ENCODE results near the gene PDE6G. TPM values are rescaled to one million over a fixed set of nuclear protein-coding genes. Genes with fewer than 3 reads are reported as not detected.

The PDE6G gene
- total RNA-seq, 3 donors from 2014 or later: 0.35 TPM; not detected in 2

DNA sequence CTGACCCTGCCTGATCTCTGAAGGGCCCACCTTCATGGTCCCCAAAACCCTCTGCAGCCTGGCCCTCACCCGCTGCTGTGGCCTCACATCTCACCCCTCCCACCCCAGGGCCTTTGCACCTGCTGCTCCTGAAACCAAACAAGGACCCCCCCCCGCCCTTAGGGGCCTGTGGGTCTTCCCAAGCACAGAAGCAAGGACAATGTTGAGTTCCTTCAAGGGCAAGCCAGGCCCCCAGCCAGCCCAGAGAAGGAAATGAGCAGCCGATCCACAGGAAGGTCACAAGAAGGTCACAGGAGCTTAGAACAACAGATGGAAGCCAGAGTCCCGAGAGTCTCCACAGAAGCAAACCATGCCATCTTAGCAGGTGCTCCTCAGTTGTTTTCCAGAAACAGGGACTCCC lies 493 bp upstream of the PDE6G start:
- Mint-ChIP-seq H3K4me1 (ENCODE audit: low read depth) (peaks cover 10% of the 10 kb centered on the region), H3K9me3 (no peaks in the 10 kb centered on the region), H3K36me3 (ENCODE audit: insufficient read depth) (no peaks in the 10 kb centered on the region), H3K27me3 (ENCODE audit: low read depth) (peaks cover 6% of the 10 kb centered on the region), H3K4me3 (no peak overlapping the region)
- DNase-seq (no peak), ATAC-seq (no peak)

DNA sequence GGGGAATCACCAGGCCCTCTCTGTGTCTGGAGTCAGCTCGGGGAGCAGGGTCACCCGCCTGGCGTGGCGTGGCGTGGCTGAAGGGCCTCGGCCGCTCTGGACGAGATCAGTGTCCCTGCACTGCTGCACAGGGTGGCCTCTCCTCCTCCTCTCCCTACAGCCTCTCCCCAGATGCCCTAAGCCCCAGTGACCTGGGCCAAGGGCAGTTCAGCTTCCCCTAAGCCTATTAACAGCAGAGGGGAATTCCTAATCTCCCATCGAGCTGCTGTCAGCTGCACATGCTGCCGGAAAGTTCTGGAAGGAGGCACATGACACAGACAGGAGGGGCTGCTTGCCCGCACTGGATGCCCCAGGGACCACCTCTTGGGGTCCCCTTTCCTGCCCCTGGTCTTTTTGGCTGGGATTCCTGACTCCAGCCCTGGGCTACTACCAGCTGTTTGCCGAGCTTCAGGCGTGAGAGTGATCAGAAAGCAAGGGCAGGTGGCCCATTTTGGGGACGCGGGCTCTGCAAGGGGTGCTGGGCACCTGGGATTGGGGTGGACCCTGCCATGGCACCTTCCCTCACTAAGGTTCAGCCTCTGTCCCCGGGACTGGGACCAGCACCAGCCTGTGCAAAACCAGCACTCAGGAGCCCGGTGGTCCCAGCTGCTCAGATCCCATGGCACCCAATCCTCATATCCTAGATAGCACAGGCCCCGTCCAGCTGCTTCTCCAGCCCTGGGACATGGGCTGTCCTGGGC lies 794 bp downstream of the PDE6G start:
- DNase-seq (no peak), ATAC-seq (no peak)
- no peaks in the 10 kb centered on the region for H3K9me3 Mint-ChIP-seq
- no peak overlapping the region for H3K4me3 Mint-ChIP-seq
- H3K36me3 Mint-ChIP-seq (ENCODE audit: insufficient read depth): no peaks in the 10 kb centered on the region
- H3K27me3 Mint-ChIP-seq (ENCODE audit: low read depth): peaks cover 10% of the 10 kb centered on the region
- H3K4me1 Mint-ChIP-seq (ENCODE audit: low read depth): peaks cover 10% of the 10 kb centered on the region

DNA sequence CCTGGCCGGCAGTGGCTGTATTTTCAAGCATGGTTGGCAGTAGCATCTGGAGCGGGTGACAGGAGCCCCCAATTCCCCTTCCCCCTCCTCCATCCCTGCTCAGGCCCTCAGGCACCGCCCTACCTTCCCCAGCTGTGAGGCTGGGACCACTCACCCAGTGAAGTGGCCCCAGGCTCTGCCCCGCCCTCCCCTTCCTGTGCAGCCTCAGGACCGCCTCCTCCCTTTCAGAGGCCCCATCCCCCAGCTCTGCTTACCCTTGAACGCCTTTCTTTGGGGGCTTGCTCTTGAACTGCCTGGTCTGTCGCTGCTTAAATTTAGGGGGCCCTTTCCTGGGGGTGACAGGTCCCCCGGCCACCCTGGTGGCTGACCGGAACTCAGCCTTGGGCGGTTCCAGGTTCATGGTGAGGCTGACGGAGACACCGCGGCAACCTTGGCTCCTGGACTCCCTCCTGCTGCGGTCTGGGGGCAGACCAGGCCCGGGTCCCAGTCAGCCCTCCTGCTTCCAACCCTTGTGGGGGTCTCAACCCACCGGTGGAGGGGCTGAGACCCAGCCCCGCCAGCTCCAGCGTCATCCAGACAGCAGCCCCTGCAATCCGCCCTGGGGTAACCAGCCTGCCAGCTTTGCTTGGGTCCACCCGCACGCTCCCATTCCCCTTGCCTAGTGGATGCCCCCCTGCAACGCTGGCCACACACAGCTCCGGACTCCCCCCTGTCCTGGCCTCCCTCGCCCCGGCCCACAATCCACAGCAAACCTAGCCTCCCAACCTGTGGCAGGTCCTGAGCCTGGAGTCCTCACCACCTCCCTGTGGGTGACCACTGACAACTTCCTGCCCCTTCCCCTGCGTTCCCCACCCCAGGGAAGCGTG lies 3.2 kb downstream of the PDE6G start:
- DNase-seq (no peak), ATAC-seq (peak; percentile 75 to 82)
- H3K27me3 Mint-ChIP-seq (ENCODE audit: low read depth): peaks cover 23% of the 10 kb centered on the region
- H3K4me1 Mint-ChIP-seq (ENCODE audit: low read depth): peaks cover 10% of the 10 kb centered on the region
- no peaks in the 10 kb centered on the region for H3K9me3 Mint-ChIP-seq
- peak overlapping the region; percentile 60 for H3K4me3 Mint-ChIP-seq
- no peaks in the 10 kb centered on the region for H3K36me3 Mint-ChIP-seq (ENCODE audit: insufficient read depth)

DNA sequence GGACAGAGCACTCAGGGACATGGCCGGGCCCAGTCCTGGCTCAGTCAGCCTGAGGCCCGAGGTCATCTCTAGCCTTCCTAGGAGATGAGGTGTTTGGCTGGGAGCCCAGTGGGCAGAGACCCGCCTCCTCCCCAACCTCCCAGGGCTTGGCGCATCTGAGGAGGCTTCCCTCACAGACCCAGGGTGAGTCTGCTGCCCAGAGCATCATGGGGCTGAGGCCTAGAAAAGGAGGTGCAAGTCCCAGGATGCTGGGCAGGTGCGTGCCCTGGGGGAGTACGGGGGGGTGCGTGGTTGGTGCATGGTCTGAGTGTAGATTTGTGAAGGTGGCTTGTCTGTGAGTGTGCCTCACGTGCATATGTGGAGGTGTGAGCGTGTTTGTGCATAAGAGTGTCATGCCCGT lies 4.7 kb downstream of the PDE6G start:
- ATAC-seq (no peak), DNase-seq (no peak)
- no peaks in the 10 kb centered on the region for H3K36me3 Mint-ChIP-seq (ENCODE audit: insufficient read depth)
- peaks cover 3% of the 10 kb centered on the region for H3K4me1 Mint-ChIP-seq (ENCODE audit: low read depth)
- H3K4me3 Mint-ChIP-seq: no peak overlapping the region
- H3K9me3 Mint-ChIP-seq: no peaks in the 10 kb centered on the region
- peaks cover 31% of the 10 kb centered on the region for H3K27me3 Mint-ChIP-seq (ENCODE audit: low read depth)

DNA sequence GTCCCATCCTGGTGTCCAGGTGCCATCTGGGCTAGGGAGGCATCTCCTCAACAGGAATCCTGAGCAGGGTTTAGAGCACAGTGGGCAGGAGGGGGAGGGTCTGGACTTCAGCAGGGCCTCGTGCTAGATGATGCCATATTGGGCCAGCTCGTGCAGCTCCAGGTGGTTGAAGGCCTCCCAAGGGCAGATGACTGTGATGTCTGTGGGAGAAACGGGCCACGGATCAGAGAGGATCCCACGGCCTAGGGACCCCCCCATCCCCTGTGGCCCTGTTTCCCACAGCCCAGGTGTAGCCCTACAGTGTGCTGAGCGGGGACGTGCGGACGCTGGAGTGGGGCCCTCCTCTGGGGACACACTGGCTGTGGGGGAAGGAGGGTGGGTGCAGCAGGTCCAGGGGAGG lies 5.4 kb downstream of the PDE6G start:
- H3K4me3 Mint-ChIP-seq: no peak overlapping the region
- DNase-seq: no peak
- no peak for ATAC-seq
- H3K4me1 Mint-ChIP-seq (ENCODE audit: low read depth): peaks cover 3% of the 10 kb centered on the region
- no peaks in the 10 kb centered on the region for H3K36me3 Mint-ChIP-seq (ENCODE audit: insufficient read depth)
- H3K9me3 Mint-ChIP-seq: no peaks in the 10 kb centered on the region
- peaks cover 31% of the 10 kb centered on the region for H3K27me3 Mint-ChIP-seq (ENCODE audit: low read depth)

DNA sequence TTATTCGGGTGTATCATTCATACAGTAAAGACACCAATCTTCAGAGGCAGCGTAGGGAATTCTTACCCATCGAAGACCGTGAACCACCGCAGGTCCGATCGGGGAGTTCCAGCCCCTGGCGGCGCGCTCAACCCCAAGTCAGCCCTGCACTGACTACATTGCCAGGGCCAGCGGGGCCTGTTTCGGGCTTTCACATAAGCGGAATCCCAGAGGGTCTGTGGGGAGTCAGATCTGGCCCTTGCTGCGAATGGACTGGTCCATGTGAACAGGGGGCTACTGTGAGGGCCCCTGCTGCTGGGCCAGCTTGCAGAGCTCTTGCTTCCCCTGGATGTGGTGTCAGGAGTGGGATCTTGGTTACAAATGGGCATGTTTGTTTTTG lies 7.6 kb downstream of the PDE6G start:
- no peak for ATAC-seq
- peaks cover 3% of the 10 kb centered on the region for H3K4me1 Mint-ChIP-seq (ENCODE audit: low read depth)

DNA sequence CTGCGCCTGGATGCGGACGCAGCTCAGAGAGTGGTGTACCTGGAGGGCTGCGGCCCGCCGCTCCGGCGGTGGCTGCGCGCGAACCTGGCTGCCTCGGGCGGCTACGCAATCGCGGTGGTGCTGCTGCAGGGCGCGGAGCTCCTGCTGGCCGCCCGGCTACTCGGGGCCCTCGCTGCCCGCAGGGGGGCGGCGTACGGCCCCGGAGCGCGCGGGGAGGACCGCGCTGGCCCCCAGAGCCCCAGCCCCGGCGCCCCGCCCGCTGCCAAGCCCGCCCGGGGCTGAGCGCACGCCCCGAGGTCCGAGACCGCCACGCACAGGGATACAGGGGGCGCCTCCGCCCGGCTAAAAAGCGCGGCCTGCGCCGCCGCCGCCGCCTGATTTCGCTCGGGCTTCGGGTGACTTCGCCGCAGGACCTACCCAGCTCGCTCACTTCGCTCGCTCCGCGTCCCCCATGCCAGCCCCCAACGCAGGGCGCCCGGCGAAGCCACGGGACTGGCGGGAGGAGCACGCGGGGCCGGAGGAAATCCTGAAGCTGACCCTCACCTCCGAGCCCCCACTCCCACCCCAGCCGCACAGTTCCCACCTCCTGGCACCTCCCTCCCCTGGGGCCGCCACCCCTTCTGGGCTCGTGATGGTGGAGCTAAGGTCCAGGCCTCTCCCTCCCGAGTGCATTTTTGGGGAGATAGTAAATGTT lies 8.2 kb downstream of the PDE6G start:
- H3K4me1 Mint-ChIP-seq (ENCODE audit: low read depth): no peaks in the 10 kb centered on the region
- no peaks in the 10 kb centered on the region for H3K36me3 Mint-ChIP-seq (ENCODE audit: insufficient read depth)
- H3K4me3 Mint-ChIP-seq: no peak overlapping the region
- DNase-seq (no peak), ATAC-seq (no peak)
- H3K27me3 Mint-ChIP-seq (ENCODE audit: low read depth): peaks cover 27% of the 10 kb centered on the region
- no peaks in the 10 kb centered on the region for H3K9me3 Mint-ChIP-seq

More for the DNA sequence above, 7.6 kb downstream of the PDE6G start:
- Mint-ChIP-seq H3K9me3 (no peaks in the 10 kb centered on the region), H3K27me3 (ENCODE audit: low read depth) (peaks cover 29% of the 10 kb centered on the region), H3K36me3 (ENCODE audit: insufficient read depth) (no peaks in the 10 kb centered on the region), H3K4me3 (no peak overlapping the region)
- DNase-seq: no peak

DNA sequence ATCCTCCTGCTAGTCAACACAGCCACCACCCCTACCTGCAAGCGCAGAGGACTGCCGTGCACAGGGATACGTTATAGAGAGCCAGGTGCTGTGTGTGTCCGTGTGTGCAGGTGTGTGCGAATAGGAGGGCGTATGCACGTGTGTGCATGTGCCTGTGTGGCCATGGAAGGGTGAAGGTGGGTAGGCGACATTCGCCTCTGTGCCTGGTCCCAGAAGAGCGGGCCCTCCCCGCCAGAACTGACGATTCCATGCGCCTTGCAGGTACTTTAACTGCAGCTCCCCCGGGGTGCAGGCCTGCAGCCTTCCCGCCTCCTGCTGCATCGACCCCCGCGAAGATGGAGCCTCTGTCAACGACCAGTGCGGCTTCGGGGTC lies 8.7 kb downstream of the PDE6G start:
- DNase-seq (no peak), ATAC-seq (peak in 1 of 2 donors; percentile 28)
- no peaks in the 10 kb centered on the region for H3K4me1 Mint-ChIP-seq (ENCODE audit: low read depth)
- no peaks in the 10 kb centered on the region for H3K9me3 Mint-ChIP-seq
- H3K27me3 Mint-ChIP-seq (ENCODE audit: low read depth): peaks cover 27% of the 10 kb centered on the region
- no peaks in the 10 kb centered on the region for H3K36me3 Mint-ChIP-seq (ENCODE audit: insufficient read depth)
- H3K4me3 Mint-ChIP-seq: no peak overlapping the region

DNA sequence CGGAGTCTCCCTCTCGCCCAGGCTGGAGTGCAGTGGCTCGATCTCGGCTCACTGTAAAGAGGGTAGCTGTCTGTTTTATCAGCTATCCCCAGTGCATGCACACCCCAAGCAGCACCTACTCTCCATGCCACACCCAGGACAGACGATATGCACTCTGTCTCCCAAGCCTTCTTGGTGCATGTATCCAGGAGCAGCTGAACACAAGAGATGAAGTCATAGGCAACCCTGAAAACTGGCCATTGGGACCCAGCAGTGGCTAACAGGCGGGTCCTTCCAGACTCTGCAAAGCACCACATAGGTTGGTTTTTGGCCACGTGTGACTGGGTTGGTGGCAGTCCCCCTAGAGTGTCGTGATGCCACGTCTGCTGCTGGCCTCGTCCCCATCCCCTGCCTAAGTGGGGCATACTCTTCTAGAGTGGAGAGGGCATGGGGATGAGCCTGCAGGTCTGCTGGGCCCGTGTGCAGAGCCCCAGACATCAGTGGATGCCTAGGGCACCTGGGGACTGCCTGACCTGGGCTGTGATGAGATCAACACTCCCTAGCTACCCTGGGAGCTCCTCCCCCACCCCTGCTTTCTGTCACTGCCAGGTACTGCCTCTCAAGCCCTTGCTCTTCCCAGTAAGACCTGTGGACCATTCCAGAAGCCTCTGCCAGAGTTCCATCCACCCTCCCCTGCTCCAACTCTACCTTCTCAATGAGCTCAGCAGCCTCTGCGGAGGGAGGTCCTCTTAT lies 9.3 kb downstream of the PDE6G start:
- Mint-ChIP-seq H3K4me3 (no peak overlapping the region), H3K9me3 (no peaks in the 10 kb centered on the region), H3K36me3 (ENCODE audit: insufficient read depth) (no peaks in the 10 kb centered on the region), H3K4me1 (ENCODE audit: low read depth) (no peaks in the 10 kb centered on the region), H3K27me3 (ENCODE audit: low read depth) (peaks cover 27% of the 10 kb centered on the region)
- no peak for DNase-seq
- ATAC-seq: no peak

DNA sequence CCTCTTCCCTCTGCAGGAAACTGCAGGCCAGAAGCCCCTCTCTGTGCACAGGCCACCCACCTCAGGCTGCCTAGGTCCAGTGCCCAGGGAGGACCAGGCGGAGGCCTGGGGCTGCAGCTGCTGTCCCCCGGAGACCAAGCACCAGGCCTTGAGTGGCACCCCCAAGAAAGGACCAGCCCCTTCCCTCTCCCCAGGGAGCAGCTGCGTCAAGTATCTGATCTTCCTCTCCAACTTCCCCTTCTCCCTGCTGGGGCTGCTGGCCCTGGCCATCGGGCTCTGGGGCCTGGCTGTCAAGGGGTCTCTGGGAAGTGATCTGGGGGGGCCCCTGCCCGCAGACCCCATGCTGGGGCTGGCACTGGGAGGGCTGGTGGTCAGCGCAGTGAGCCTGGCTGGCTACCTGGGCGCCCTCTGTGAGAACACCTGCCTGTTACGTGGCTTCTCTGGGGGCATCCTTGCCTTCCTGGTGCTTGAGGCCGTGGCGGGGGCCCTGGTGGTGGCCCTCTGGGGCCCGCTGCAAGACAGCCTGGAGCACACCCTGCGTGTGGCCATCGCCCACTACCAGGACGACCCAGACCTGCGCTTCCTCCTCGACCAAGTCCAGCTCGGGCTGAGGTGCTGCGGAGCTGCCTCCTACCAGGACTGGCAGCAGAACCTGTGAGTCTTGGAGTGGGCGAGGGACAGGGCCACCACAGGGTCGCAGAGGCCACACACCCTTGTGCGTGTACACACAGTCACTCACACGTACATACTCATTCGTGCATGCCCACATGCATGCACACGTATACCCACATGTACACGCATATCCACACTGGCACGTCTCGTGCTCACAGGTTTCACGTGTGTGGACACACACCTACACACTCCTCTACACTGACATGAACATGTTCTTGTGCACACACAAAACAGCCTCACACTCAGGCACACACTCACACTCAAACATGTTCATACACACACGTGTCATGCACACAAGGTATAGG lies 11.1 kb downstream of the PDE6G start:
- no peaks in the 10 kb centered on the region for H3K4me1 Mint-ChIP-seq (ENCODE audit: low read depth)

DNA sequence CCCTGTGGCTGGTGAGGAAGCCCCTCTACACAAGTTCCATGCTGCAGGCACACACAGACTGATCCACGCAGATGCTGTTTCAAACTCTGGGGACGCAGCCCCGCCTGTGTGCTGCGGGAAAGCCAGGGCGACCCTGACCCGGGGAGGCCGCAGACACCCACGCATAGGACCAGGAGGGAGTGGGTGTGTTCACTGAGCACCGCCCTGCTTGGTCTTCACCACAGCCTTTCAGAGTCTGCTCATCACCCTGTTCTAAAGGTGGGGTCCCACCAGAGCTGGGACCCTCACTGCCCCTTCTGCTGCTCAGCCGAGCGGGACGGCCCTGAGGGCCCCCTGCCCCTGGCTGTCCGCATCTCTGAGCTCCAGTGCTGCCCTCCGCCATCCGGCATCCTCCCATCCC lies 11.8 kb downstream of the PDE6G start:
- H3K27me3 Mint-ChIP-seq (ENCODE audit: low read depth): peaks cover 18% of the 10 kb centered on the region
- DNase-seq (no peak), ATAC-seq (no peak)
- no peak overlapping the region for H3K4me3 Mint-ChIP-seq
- no peaks in the 10 kb centered on the region for H3K36me3 Mint-ChIP-seq (ENCODE audit: insufficient read depth)
- no peaks in the 10 kb centered on the region for H3K9me3 Mint-ChIP-seq
- no peaks in the 10 kb centered on the region for H3K4me1 Mint-ChIP-seq (ENCODE audit: low read depth)

More for the DNA sequence above, 11.1 kb downstream of the PDE6G start:
- H3K27me3 Mint-ChIP-seq (ENCODE audit: low read depth): peaks cover 21% of the 10 kb centered on the region
- no peak overlapping the region for H3K4me3 Mint-ChIP-seq
- no peaks in the 10 kb centered on the region for H3K9me3 Mint-ChIP-seq
- H3K36me3 Mint-ChIP-seq (ENCODE audit: insufficient read depth): no peaks in the 10 kb centered on the region
- ATAC-seq: no peak
- DNase-seq: no peak

DNA sequence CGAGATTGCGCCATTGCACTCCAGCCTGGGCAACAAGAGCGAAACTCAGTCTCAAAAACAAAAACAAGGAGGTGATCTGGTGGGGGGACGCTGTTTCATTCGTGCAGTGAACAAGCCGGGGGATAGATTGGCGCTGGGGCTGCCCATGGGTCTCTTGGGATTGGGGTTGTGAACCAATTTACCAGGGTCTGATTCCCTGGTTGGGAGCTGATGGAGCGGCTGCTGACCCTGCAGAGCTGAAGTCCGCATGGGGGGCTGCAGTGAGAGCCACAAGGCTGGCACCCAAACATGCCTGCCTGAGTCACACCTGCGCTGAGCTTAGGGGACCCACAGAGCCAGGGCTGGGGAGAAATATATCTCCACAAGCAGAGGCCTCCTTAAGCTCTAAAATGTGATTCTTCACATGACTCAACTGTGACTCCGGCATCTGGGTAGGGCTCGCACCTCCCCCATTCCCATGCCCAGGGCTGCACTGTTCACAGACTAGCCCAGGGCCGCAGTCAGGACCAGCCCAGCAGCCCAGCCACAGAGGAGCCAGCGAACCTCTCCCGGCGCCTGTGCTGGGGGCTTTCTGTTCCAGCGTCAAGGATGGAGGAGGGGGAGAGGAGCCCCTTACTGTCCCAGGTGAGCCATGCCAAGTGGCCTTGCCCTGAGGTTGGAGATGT lies 14.4 kb downstream of the PDE6G start:
- no peak for ATAC-seq
- Mint-ChIP-seq H3K4me3 (no peak overlapping the region), H3K27me3 (ENCODE audit: low read depth) (peaks cover 2% of the 10 kb centered on the region)

DNA sequence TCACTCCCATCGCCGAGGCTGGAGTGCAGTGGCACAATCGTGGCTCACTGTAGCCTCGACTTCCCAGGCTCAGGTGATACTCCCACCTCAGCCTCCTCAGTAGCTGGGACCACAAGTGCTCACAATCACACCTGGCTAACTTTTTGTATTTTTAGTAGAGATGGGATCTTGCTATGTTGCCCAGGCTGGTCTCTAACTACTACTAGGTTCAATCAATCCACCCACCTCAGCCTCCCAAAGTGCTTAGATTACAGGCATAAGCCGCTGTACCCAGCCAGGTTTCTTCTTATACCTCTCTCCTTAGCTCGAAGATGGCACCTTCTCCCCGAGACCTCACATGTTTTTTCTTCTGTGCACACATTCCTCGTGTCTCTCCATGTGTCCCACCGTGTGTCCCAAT lies 16.3 kb downstream of the PDE6G start:
- H3K36me3 Mint-ChIP-seq (ENCODE audit: insufficient read depth): no peaks in the 10 kb centered on the region
- H3K4me1 Mint-ChIP-seq (ENCODE audit: low read depth): peaks cover 16% of the 10 kb centered on the region
- ATAC-seq (no peak), DNase-seq (no peak)
- H3K9me3 Mint-ChIP-seq: no peaks in the 10 kb centered on the region
- H3K27me3 Mint-ChIP-seq (ENCODE audit: low read depth): no peaks in the 10 kb centered on the region
- no peak overlapping the region for H3K4me3 Mint-ChIP-seq

More for the DNA sequence above, 14.4 kb downstream of the PDE6G start:
- DNase-seq: no peak
- H3K36me3 Mint-ChIP-seq (ENCODE audit: insufficient read depth): no peaks in the 10 kb centered on the region
- H3K4me1 Mint-ChIP-seq (ENCODE audit: low read depth): peaks cover 6% of the 10 kb centered on the region
- H3K9me3 Mint-ChIP-seq: no peaks in the 10 kb centered on the region

All from activated T-cell treated with anti-CD3 and anti-CD28 coated beads, Interleukin-2, amount 50 U/mL, for 4 hours (primary cell).